Astrocyte (in vitro differentiated cells and primary cell): ENCODE data around the gene EIF4B. TPM values are rescaled to one million over a fixed set of nuclear protein-coding genes. Genes with fewer than 3 reads are reported as not detected.
"Not testable (repeated sequence)": the region's sequence is repeated elsewhere in the genome, so short reads cannot be mapped to it uniquely, and the experiment has no call there.

ENCODE experiments used
- DNase-seq: peaks from one replicate; pipeline ENCODE4 v3.0.0-alpha.2; 2010; ENCODE audit warnings: low read depth
- FAIRE-seq: peaks from 2 replicates; lab custom pipeline; 2011; peaks lifted over from hg19 to GRCh38; lab: Jason Lieb, UNC
- H2AFZ ChIP-seq: 2 replicates; pipeline ENCODE4 v1.6.0; 2012; ENCODE audit warnings: low read depth, low read length, inconsistent platforms
- H3K27ac ChIP-seq: 2 replicates; pipeline ENCODE4 v1.5.1; 2011; ENCODE audit warnings: low read depth, low read length, inconsistent platforms
- H3K27me3 ChIP-seq: 2 replicates; pipeline ENCODE4 v1.6.0; 2011; ENCODE audit warnings: low read length, inconsistent platforms; ENCODE audit not compliant: insufficient read depth
- H3K36me3 ChIP-seq: 2 replicates; pipeline ENCODE4 v1.5.1; 2011; ENCODE audit warnings: low read length, inconsistent platforms; ENCODE audit not compliant: insufficient read depth
- H3K4me1 ChIP-seq: 2 replicates; pipeline ENCODE4 v1.5.1; 2011; ENCODE audit warnings: low read length, inconsistent platforms; ENCODE audit not compliant: insufficient read depth
- H3K4me2 ChIP-seq: 2 replicates; pipeline ENCODE4 v1.6.0; 2012; ENCODE audit warnings: low read length, inconsistent platforms
- H3K4me3 ChIP-seq: 2 replicates; pipeline ENCODE4 v1.5.1; 2011; ENCODE audit warnings: low read depth, mild to moderate bottlenecking, low read length, inconsistent platforms; ENCODE audit not compliant: insufficient read depth
- H3K79me2 ChIP-seq: 2 replicates; pipeline ENCODE4 v1.6.0; 2012; ENCODE audit warnings: mild to moderate bottlenecking, low read length, inconsistent platforms; ENCODE audit not compliant: insufficient read depth
- H3K9ac ChIP-seq: 2 replicates; pipeline ENCODE4 v1.6.0; 2012; ENCODE audit warnings: mild to moderate bottlenecking, low read length, inconsistent platforms
- H3K9me3 ChIP-seq: 2 replicates; pipeline ENCODE4 v1.5.1; 2012; ENCODE audit warnings: low read depth, mild to moderate bottlenecking, low read length, inconsistent platforms; ENCODE audit not compliant: insufficient read depth
- H4K20me1 ChIP-seq: 2 replicates; pipeline ENCODE4 v1.6.0; 2012; ENCODE audit warnings: low read length, inconsistent platforms; ENCODE audit not compliant: insufficient read depth
- H3K27ac Mint-ChIP-seq: one replicate; pipeline ENCODE4 v1.8.0; 2021; ENCODE audit warnings: mild to moderate bottlenecking, mixed read lengths; ENCODE audit not compliant: unreplicated experiment
- H3K27me3 Mint-ChIP-seq: one replicate; pipeline ENCODE4 v1.8.0; 2021; ENCODE audit warnings: low read depth, mixed read lengths; ENCODE audit not compliant: unreplicated experiment
- H3K36me3 Mint-ChIP-seq: one replicate; pipeline ENCODE4 v1.8.0; 2021; ENCODE audit warnings: low read depth, mixed read lengths; ENCODE audit not compliant: unreplicated experiment
- H3K4me1 Mint-ChIP-seq: one replicate; pipeline ENCODE4 v1.8.0; 2021; ENCODE audit warnings: low read depth, mixed read lengths; ENCODE audit not compliant: unreplicated experiment
- H3K4me3 Mint-ChIP-seq: one replicate; pipeline ENCODE4 v1.8.0; 2021; ENCODE audit warnings: mild to moderate bottlenecking, moderate library complexity, mixed read lengths; ENCODE audit not compliant: unreplicated experiment
- H3K9me3 Mint-ChIP-seq: one replicate; pipeline ENCODE4 v1.8.0; 2021; ENCODE audit warnings: mild to moderate bottlenecking, mixed read lengths; ENCODE audit not compliant: unreplicated experiment
- CTCF ChIP-seq: IDR thresholded peaks from 2 replicates; pipeline ENCODE4 v1.5.1; 2011; ENCODE audit warnings: low read depth, mild to moderate bottlenecking, inconsistent platforms, low read length, moderate library complexity; ENCODE audit not compliant: insufficient read depth
- EZH2 ChIP-seq: IDR thresholded peaks from 2 replicates; pipeline ENCODE4 v1.6.1; 2012; ENCODE audit warnings: mild to moderate bottlenecking, low read length, inconsistent platforms; ENCODE audit not compliant: insufficient read depth
- total RNA-seq: library from RNA; stranded (reverse); gene quantifications from 2 replicates; pipeline ENCODE4 v1.2.1, GENCODE V29; 2021

Gene EIF4B
- total RNA-seq, 1 donor from 2014 or later = 242 TPM

DNA sequence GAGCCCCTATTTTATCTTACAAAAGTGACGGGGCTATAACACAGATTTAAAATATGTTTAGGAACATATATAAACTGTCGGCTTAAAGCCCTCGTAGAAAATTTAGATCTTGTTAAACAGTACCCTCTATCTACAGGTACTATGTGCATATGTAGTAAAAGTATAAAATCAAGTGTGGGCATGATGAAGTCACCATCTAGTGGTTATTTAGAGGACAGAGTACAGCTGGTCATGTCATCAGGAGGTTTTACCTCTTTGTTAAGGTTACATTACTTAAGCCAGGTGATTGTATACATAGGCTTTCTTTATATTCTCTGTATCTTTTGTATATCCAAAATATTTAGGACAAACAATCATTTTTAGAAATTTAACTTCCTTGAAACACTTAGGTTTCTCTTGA is 25.4 kb downstream of the EIF4B start:
- no peaks in the 10 kb centered on the region for H3K9me3 ChIP-seq
- H3K27ac ChIP-seq = no peak overlapping the region
- H2AFZ ChIP-seq = no peak overlapping the region
- TF ChIP-seq EZH2 = no peak
- no peak for TF ChIP-seq CTCF
- FAIRE-seq = no peak
- Mint-ChIP-seq H3K27me3 (no peaks in the 10 kb centered on the region), H3K4me3 (no peak overlapping the region), H3K4me1 (peaks cover 12% of the 10 kb centered on the region), H3K27ac (no peak overlapping the region), H3K36me3 (peaks cover 28% of the 10 kb centered on the region), H3K9me3 (no peaks in the 10 kb centered on the region)
- H3K27me3 ChIP-seq = no peaks in the 10 kb centered on the region
- no peak for DNase-seq
- no peak overlapping the region for H3K4me3 ChIP-seq
- H3K79me2 ChIP-seq = peaks cover 51% of the 10 kb centered on the region
- H3K4me2 ChIP-seq = no peak overlapping the region
- no peaks in the 10 kb centered on the region for H3K4me1 ChIP-seq
- H3K36me3 ChIP-seq = peaks cover 66% of the 10 kb centered on the region
- no peak overlapping the region for H3K9ac ChIP-seq
- peaks cover 58% of the 10 kb centered on the region for H4K20me1 ChIP-seq

GRCh38 chr12:53033832-53034231 is 27.6 kb downstream of the EIF4B start:
- not testable (repeated sequence) for H3K4me1 ChIP-seq, FAIRE-seq, H3K4me2 ChIP-seq, H3K9me3 Mint-ChIP-seq, H3K9ac ChIP-seq, H3K9me3 ChIP-seq, H2AFZ ChIP-seq, DNase-seq, H3K27ac ChIP-seq, H3K27me3 Mint-ChIP-seq, H3K4me3 Mint-ChIP-seq, H3K27ac Mint-ChIP-seq, H3K4me3 ChIP-seq, H3K27me3 ChIP-seq
- Histone ChIP-seq H4K20me1 (peaks cover 65% of the 10 kb centered on the region), H3K79me2 (peaks cover 38% of the 10 kb centered on the region), H3K36me3 (peaks cover 68% of the 10 kb centered on the region)
- Mint-ChIP-seq H3K36me3 (peaks cover 19% of the 10 kb centered on the region), H3K4me1 (peaks cover 14% of the 10 kb centered on the region)

DNA sequence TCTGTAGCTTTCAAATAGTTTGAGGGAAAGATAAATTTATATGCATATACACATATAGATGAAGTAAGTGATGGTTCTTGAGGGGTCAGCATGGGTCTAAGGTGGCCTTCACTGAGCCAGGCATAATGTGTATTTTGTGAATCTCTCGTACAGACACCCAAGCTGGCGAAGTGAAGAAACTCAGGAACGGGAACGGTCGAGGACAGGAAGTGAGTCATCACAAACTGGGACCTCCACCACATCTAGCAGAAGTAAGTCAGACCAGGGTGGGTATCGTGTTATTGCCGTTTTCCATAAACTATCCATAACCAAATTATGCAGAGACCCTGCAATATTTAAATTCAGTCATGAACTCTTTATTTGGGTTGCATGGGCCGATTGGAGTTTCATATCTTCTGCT is 28.2 kb downstream of the EIF4B start:
- Histone ChIP-seq H3K27me3 (no peaks in the 10 kb centered on the region), H3K79me2 (peaks cover 38% of the 10 kb centered on the region), H3K36me3 (peaks cover 71% of the 10 kb centered on the region), H3K9ac (no peak overlapping the region), H3K4me2 (no peak overlapping the region), H3K4me3 (no peak overlapping the region), H4K20me1 (peaks cover 70% of the 10 kb centered on the region), H3K4me1 (no peaks in the 10 kb centered on the region), H3K27ac (no peak overlapping the region), H3K9me3 (no peaks in the 10 kb centered on the region), H2AFZ (no peak overlapping the region)
- Mint-ChIP-seq H3K27me3 (no peaks in the 10 kb centered on the region), H3K36me3 (peaks cover 22% of the 10 kb centered on the region), H3K4me1 (peaks cover 17% of the 10 kb centered on the region), H3K9me3 (no peaks in the 10 kb centered on the region), H3K27ac (peak overlapping the region; percentile 79), H3K4me3 (no peak overlapping the region)
- DNase-seq (no peak), FAIRE-seq (no peak)
- TF ChIP-seq CTCF (no peak), EZH2 (no peak)
